CD4-positive, alpha-beta T cell treated with Interleukin-4 for 1 hour (primary cell): ENCODE data around the gene LPIN1.
A peak's percentile ranks its signal among the peaks of the same experiment; 100 is the strongest.
"Not testable (repeated sequence)": the region's sequence is repeated elsewhere in the genome, so short reads cannot be mapped to it uniquely, and the experiment has no call there.

Experiments used
- DNase-seq, 2 donors: peaks; one replicate each; pipeline ENCODE4 v3.0.0-alpha.2; 2020 to 2022

The LPIN1 gene

GRCh38 chr2:11813345-11813744, 66.9 kb downstream of the LPIN1 start:
- not testable (repeated sequence) for DNase-seq

GRCh38 chr2:11813951-11814350, 67.5 kb downstream of the LPIN1 start:
- no peak for DNase-seq

- no peak for DNase-seq
These were observed 68.6 kb downstream of the LPIN1 start for GRCh38 chr2:11814979-11815510.

- not testable (repeated sequence) for DNase-seq
These were observed 70.5 kb downstream of the LPIN1 start for GRCh38 chr2:11816935-11817334.

DNA sequence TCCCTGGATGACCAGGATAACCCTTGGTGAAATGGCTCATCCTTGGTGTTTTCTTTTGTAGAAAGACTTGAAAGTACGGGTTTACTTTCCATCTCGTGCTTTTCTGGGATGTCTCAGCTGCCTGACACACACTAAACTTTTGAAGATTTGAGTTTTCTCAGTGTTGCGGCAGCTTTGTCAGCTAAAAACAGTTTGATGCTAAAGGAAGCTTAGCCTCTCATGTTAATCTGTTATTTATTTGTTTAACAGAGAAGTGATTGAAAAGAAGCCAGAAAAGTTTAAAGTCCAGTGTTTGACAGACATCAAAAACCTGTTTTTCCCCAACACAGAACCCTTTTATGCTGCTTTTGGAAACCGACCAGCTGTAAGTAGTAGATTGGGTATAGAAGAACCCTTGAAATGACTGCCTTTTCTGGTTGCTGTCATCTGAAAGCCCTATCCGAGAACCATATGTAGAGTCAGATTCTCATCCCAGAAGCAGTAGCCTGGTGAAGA, 72.8 kb downstream of the LPIN1 start:
- DNase-seq = no peak

DNA sequence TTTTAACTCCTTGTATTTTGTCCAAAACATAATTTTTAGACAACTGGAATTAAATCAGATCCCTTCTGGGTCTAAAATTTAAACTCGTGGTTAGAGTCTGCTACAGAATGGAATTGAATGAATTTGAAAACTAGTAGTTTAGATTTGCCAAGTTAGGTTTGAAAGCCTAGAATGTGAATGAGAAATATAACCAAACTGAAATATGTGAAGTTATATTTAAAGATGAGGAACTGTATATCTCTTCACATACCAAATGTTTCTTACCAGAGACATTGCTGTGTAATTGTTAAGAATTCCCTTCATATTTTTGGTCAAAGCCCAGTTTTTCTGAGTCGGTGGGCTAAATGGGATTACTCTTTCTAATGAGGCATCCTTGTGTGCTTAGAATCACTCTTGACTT, 74.2 kb downstream of the LPIN1 start:
- no peak for DNase-seq

GRCh38 chr2:11821705-11822104, 75.3 kb downstream of the LPIN1 start:
- DNase-seq = no peak

- DNase-seq = not testable (repeated sequence)
These were observed 75.9 kb downstream of the LPIN1 start for GRCh38 chr2:11822359-11822745.

GRCh38 chr2:11822746-11823451, 76.5 kb downstream of the LPIN1 start:
- no peak for DNase-seq

DNA sequence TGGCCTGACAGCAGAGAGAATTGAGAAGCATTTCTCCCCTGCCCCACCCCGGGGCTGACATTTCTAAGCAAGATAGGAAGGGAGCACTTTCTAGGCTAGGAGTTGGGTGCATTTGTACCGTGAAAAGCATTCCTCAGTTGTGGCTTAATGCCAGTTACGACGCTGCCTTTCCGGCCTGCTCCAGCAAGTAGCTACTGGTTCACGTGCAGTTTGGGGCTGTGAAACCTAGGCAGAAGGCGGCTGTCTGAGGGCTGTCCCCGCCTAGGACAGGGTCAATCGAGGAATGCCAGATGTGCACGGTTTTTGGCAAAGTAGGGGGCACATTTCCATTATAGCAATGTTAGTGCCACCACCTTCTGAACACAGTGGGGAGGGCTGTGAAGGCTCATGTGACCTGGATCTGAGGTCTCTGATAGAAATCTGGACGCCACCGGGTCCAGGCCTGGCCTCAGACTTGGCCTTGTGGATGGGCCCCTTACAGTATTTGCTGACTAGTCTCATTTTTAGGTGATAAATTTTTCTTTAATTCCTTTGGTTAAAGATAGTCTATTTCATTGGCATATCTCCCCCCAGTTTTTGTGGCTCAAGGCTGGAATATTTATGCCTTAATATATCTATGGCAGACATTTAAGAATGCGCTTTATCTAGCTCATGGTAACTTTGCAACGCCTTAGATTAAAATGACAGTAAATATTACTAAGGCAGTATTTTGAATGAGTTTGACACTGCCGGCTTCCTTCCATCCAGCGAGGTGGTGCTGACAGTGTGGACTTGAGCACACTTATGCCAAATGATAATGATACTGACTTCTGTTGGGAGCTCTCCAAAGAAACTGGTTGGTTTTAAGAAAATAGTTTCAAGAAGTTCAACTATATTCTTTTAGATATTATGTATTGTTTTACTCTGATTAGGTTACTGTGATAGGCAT, 78.7 kb downstream of the LPIN1 start:
- no peak for DNase-seq

DNA sequence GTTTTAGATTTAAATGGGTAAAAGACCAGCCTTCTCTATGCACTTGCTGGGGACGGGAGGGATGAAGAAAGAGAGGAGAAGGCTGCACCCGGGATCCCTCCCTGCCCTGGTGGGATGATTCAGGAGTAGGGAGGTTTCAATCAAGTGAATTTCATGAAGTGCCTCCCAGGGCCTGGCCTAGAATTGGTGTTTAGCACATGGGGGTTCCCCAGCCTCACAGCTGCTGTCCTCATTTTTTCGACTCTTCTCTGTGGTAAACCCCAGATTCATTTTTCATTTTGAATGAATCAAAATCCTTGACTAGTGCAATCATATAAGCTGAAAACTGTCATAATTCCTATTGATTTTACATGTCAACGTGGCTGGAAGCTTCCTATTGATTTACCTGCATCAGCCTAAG, 81.1 kb downstream of the LPIN1 start:
- no peak for DNase-seq

- DNase-seq = no peak
These were observed 82.5 kb downstream of the LPIN1 start for GRCh38 chr2:11828933-11829323.

GRCh38 chr2:11829324-11829946, 83.0 kb downstream of the LPIN1 start:
- peak; percentile 63 to 75 for DNase-seq

DNA sequence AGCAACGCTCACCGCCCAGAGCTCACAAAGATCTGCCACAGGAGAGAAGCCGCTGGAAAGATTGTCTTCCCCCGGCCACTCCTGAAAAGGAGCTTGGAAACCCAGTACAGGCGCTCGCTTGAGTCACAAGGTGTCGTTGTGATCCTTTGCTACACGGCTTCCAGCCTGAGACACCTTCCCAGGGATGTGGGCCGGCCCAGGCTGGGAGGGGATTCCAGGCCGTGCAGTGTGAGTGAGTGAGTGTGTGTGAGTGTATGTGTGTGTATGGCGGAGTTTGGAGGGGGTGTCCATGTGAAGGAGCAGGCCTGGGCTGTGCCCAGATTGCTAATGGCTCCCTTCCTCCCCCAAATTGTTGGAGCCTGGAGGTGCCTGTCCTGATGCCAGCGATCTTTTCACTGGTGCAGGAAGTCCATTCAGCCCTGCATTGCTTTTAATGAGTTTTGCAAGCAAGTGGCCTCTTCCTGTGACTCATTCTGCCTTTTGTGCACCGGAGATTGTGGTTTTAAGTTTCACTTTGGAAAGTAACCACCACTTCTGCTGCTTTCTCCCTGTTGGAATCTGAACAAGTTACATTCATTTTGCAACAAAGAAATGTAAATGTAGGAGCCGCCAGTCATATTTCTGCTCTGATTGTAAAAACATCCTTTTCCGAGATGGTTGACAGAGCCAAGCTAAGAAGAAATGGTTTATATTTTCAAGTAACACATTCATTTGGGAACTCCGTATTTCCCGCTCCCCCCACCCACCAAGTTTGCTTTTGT, 83.7 kb downstream of the LPIN1 start:
- peak; percentile 55 to 68 for DNase-seq

DNA sequence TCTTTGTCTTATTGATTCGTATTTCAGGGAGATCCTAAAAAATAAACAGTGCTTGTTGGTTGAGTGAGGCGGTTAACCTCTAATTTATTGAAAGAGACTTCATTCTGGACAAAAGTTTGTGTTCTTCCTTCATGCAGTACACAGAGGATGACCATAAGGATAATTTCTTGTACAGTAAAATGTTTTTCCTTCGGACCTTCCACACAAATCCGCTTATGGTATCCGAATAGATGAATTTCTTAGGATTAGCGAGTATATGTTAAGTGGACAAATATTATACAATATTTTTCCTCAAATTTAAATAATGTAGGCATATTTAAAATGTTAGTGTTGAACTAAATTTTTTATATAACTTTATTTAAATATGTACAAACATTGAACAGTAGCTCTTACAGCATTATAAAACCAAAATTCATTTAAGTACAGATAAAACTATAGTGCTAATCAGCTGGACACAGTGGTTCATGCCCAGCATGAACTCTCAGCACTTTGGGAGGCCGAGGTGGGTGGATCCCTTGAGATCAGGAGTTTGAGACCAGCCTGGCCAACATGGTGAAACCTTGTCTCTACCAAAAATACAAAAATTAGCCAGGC, 84.4 kb downstream of the LPIN1 start:
- DNase-seq = no peak

DNA sequence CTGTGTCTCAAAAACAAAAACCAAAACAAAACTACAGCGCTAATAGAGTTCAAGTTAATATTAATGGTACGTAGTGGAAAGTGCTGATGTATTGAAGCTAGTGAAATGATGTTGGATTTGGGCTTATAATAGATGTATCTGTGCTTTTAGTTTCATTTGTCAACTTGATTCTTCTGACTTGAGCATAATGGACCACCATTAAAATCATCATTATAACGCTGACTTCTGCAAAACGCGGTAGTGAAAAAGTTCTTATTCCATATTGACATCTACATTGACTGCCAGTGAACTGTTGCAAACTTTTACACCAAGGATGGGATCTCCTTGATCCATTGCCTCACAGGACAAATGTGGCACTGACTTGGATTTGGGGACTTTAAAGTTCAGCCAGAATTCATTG, 85.0 kb downstream of the LPIN1 start:
- no peak for DNase-seq

DNA sequence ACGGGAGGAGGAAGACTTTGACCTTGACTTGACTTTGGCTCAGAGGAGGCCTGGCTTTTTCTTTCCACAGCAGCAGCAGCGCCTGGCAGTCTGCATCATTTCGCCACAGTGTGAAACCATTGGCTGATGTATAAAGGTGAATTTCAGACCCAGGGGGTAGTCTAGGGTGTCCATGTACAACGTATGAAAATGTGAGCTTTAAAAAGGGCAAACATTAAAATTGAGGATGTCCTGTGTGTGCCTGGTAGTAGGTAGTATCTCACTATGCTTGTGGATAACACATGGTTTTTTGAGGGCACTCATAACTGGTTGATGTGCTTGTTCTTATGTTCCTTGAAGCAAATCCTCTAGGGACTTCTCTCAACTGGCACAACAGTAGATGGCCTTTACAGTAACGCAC, 86.1 kb downstream of the LPIN1 start:
- no peak for DNase-seq

DNA sequence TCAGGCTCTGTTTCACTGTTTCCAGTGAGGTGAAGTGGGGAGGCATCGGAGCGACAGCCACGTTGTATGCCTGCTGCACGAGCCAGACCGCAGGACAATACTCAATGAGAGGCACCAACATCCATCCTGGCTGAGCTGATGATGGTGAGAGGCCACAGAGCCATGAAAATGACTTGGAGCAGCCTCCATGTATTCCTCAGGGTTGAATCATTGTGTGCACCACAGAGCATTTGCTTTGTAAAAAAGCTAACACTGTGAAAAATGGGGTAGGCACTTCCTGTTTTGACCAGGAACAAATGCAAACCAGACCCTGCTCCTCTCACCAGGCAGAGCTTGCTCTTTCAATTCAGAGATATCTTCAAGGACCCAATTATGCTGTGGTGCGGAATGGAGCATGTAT, 87.2 kb downstream of the LPIN1 start:
- DNase-seq = no peak

DNA sequence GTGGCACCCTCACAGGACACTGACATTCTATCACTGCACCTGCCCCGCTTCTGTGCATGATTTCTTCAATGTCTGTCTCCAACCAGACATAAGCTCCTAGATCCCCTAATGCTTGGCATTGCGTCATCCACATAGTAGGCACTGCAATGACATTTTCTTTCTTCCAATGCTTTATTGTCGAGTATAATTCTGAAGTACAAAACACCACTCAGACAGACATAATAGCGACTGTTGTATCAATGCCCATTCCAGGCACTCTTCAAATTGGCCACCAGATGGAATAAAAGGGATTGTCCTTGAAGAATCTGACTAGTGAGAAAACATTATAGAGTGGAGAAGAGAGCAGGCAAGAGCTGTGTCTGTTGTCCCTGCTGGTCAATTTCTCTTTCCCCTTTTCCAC, 89.0 kb downstream of the LPIN1 start:
- DNase-seq = no peak

GRCh38 chr2:11836647-11837219, 90.3 kb downstream of the LPIN1 start:
- no peak for DNase-seq

DNA sequence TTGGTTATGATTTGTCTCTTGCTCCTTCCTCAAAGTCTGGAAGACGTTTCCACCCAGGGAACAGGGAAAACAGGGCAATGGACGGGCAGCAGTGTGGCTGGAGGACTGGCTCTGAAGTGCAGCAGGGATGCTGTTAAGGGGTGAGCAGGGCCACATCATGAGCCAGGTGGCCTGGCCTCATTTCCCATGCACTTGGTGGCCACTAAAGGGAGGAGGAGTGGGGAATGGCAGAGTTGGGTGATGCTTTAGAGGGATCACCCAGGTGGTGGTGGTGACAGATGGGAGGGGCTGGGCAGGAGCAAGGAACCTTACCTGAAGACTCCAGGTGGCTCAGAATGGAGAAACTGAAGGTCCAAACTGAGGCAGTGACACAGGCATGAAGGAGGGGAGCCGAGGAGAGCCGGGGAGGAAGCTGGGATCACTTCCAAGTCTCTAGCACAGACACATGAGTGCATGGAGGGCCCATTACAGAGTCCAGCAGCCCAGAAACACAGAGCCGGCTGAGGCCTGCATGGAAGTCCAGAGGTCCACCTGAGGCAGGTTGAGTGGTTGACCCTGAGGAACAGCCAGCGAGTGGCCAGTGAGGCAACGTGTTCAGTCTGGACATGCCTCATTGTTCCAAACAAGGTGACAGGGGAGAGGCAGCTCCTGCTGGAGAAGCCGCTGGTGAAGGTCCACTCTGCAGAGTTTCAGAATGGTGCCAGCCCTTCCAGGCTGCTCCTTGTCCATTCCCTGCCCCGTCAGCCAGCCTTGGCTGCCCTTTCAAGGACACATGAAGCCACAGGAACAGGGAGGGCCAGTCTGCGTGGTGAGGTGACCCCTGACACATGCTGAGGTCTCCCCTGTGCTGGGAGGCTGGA, 91.7 kb downstream of the LPIN1 start:
- DNase-seq = no peak
